ENCODE measurements around the gene KCNJ14.
A peak's percentile ranks its signal among the peaks of the same experiment; 100 is the strongest.

The KCNJ14 gene

GRCh38 chr19:48441360-48442050 lies 13.9 kb upstream of the KCNJ14 start:
- no peak for TF ChIP-seq CTCF (IDR thresholded peaks at IDR 0.05; ENCODE audit: extremely low read depth, missing control alignments)
- no peak for DNase-seq (ENCODE audit: low spot score)

- DNase-seq (ENCODE audit: low spot score): peak; percentile 34
- TF ChIP-seq CTCF (IDR thresholded peaks at IDR 0.05; ENCODE audit: extremely low read depth, missing control alignments): no peak
Measured at GRCh38 chr19:48442116-48443035, 13.0 kb upstream of the KCNJ14 start.

GRCh38 chr19:48443256-48443655 lies 12.1 kb upstream of the KCNJ14 start:
- TF ChIP-seq CTCF (IDR thresholded peaks at IDR 0.05; ENCODE audit: extremely low read depth, missing control alignments): no peak
- peak; percentile 55 for DNase-seq (ENCODE audit: low spot score)

- peak; percentile 56 for DNase-seq (ENCODE audit: low spot score)
- TF ChIP-seq CTCF (IDR thresholded peaks at IDR 0.05; ENCODE audit: extremely low read depth, missing control alignments): no peak
Measured at GRCh38 chr19:48443731-48444128, 11.6 kb upstream of the KCNJ14 start.

GRCh38 chr19:48444129-48444935 lies 11.0 kb upstream of the KCNJ14 start:
- peak; percentile 52 for DNase-seq (ENCODE audit: low spot score)
- TF ChIP-seq CTCF (IDR thresholded peaks at IDR 0.05; ENCODE audit: extremely low read depth, missing control alignments): no peak

GRCh38 chr19:48444936-48445200 lies 10.5 kb upstream of the KCNJ14 start:
- no peak for DNase-seq (ENCODE audit: low spot score)

More at GRCh38 chr19:48444936-48445200, 10.5 kb upstream of the KCNJ14 start:
- no peak for TF ChIP-seq CTCF (IDR thresholded peaks at IDR 0.05; ENCODE audit: extremely low read depth, missing control alignments)

All from GM20000 (cell line).